Heart left ventricle (tissue), 13 donors: ENCODE measurements around the gene MPST.
A peak's percentile ranks its signal among the peaks of the same experiment; 100 is the strongest.

Experiments used
- CTCF ChIP-seq, 12 donors: fragments of 200-600 bp; sonication (generic) in 4 of 12; IDR thresholded peaks; one replicate each; pipeline versions ENCODE4 v1.5.0 to v1.8.0; 2018 to 2022; ENCODE audit warnings: antibody characterized with exemption in 12 of 12, mild to moderate bottlenecking in 5 of 12
- POLR2A ChIP-seq, 2 donors: fragments of 450-650 bp; IDR thresholded peaks; one replicate each; pipeline ENCODE4 v1.6.1; 2017; ENCODE audit warnings: antibody characterized with exemption in 2 of 2, mild to moderate bottlenecking in 2 of 2, moderate library complexity in 2 of 2
- donor health status: ischemic (EF 13 %, LVEDD 7.1; RV severe dilation, severe dysfunction).
- donor health status: DM: no; HTN: yes; CAD: no.
- donor health status: DM: no; HTN: no; CAD: no.
- donor health status: ischemic (EF 25% LVEDD 6.9; RV normal size, moderate dysfunction).
- donor health status: ischemic (EF 25% LVEDD 5.7; RV mildly dilated, moderate dysfunction).
- donor health status: ischemic (EF 35%, LVEDD 5.7; RV mildly dilated, moderate dysfunction).
- donor health status: nonischemic (EF 11% LVEDD 7.7; RV severe dilation, severe dysfunction).
- donor health status: DM: yes; HTN: yes; CAD: no.
- donor health status: PGD.
- donor health status: ischemic (EF 29% LVEDD 5.4; RV normal size, mild dysfunction).
- donor health status: nonischemic (EF 23%, LVEDD 6.1; RV moderate dilation, normal function).

GRCh38 chr22:37019309-37020191, at the start of gene MPST, which contains the start of gene TST:
- TF ChIP-seq CTCF (IDR thresholded peaks at IDR 0.05) (peak in 6 of 12 donors; percentile 9 to 41 (median 18)), POLR2A (IDR thresholded peaks at IDR 0.05) (peak; percentile 27 to 85)
